SU-DHL-6 (cell line): ENCODE measurements around the gene EML4.

ENCODE experiments used
- H2AFZ ChIP-seq: fragments of 200-600 bp; sonication (generic); 2 replicates; pipeline ENCODE4 v1.6.1; 2014; ENCODE audit warnings: low read depth, mild to moderate bottlenecking, moderate library complexity, mixed read lengths, antibody characterized with exemption, low read length; ENCODE audit not compliant: severe bottlenecking
- H3F3A ChIP-seq: fragments of 200-600 bp; shearing (Covaris generic); 2 replicates; pipeline ENCODE4 v1.6.0; 2016; ENCODE audit warnings: antibody characterized with exemption, mild to moderate bottlenecking; ENCODE audit not compliant: insufficient read depth
- H3K27ac ChIP-seq: fragments of 200-600 bp; sonication (generic); 2 replicates; pipeline ENCODE4 v1.5.1; 2016; ENCODE audit warnings: low read depth, mild to moderate bottlenecking, low read length, moderate library complexity, mixed read lengths
- H3K27me3 ChIP-seq: fragments of 200-600 bp; sonication (generic), shearing (Covaris generic); 2 replicates; pipeline ENCODE4 v1.6.0; 2014; ENCODE audit warnings: mild to moderate bottlenecking, low read length
- H3K36me3 ChIP-seq: fragments of 200-600 bp; sonication (generic); 2 replicates; pipeline ENCODE4 v1.6.1; 2014; ENCODE audit warnings: mild to moderate bottlenecking, low read length, mixed read lengths
- H3K4me2 ChIP-seq: fragments of 300-600, 200-600 bp; shearing (Covaris generic), sonication (generic); 2 replicates; pipeline ENCODE4 v1.6.0; 2014; ENCODE audit warnings: low read length, low read depth, mild to moderate bottlenecking; ENCODE audit not compliant: poor library complexity, severe bottlenecking
- H3K4me3 ChIP-seq: fragments of 200-600 bp; sonication (generic); 2 replicates; pipeline ENCODE4 v1.5.1; 2014; ENCODE audit warnings: antibody characterized with exemption, low read length, mild to moderate bottlenecking, mixed read lengths; ENCODE audit not compliant: insufficient read depth, poor library complexity, severe bottlenecking
- H3K79me2 ChIP-seq: fragments of 200-600 bp; sonication (generic); 2 replicates; pipeline ENCODE4 v1.6.1; 2014; ENCODE audit warnings: mild to moderate bottlenecking, low read length, moderate library complexity; ENCODE audit not compliant: insufficient read depth
- H3K9ac ChIP-seq: fragments of 200-600 bp; sonication (generic); 2 replicates; pipeline ENCODE4 v1.7.0; 2014; ENCODE audit warnings: mild to moderate bottlenecking, low read length
- H3K9me2 ChIP-seq: fragments of 200-600 bp; sonication (generic); replicated peaks from 2 replicates; pipeline ENCODE4 v1.6.1; 2014; ENCODE audit warnings: low read length; ENCODE audit not compliant: insufficient read depth
- H3K9me3 ChIP-seq: fragments of 200-600 bp; sonication (generic); 2 replicates; pipeline ENCODE4 v1.6.1; 2014; ENCODE audit warnings: low read length, mixed read lengths; ENCODE audit not compliant: insufficient read depth
- H4K20me1 ChIP-seq: fragments of 200-600 bp; sonication (generic); 2 replicates; pipeline ENCODE4 v1.6.1; 2014; ENCODE audit warnings: low read depth, mild to moderate bottlenecking, antibody characterized with exemption, low read length, moderate library complexity, mixed read lengths
- EZH2phosphoT487 ChIP-seq: fragments of 200-600 bp; sonication (generic), shearing (Covaris generic); conservative IDR thresholded peaks from 2 replicates; pipeline ENCODE4 v1.6.1; 2018; ENCODE audit warnings: mild to moderate bottlenecking, antibody characterized with exemption, low read length, moderate library complexity, mixed read lengths
- TF ChIP-seq, protein P1 (sequence below): fragments of 200-600 bp; sonication (generic); IDR thresholded peaks from one replicate; pipeline ENCODE4 v1.5.1; 2017; ENCODE audit warnings: antibody characterized with exemption, mild to moderate bottlenecking, low read length, moderate library complexity; ENCODE audit not compliant: insufficient read depth, poor library complexity, severe bottlenecking

The EML4 gene

DNA sequence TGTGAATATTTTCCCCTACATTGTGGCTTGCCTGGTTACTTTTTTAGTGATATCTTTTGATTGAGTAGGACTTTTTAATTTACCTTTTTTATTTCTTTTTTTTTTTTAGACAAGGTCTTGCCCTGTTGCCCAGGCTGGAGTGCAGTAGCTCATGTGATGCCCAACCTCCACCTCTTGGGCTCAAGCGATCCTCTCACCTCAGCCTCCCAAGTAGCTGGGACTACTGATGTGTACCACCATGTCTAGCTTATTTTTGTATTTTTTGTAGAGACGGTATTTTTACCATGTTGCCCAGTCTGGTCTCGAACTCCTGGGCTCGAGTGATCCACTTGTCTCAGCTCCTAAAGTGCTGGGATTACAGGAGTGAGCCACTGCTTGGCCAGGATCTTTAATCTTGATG is 25.3 kb downstream of the EML4 start:
- Histone ChIP-seq H2AFZ (no peak overlapping the region), H3K9me3 (no peaks in the 10 kb centered on the region), H4K20me1 (peaks cover 7% of the 10 kb centered on the region; the same call in 1 of the 2 replicates), H3K36me3 (no peaks in the 10 kb centered on the region), H3K9ac (no peak overlapping the region), H3K4me2 (no peak overlapping the region), H3K4me3 (no peak overlapping the region), H3F3A (no peaks in the 10 kb centered on the region), H3K9me2 (no peaks in the 10 kb centered on the region), H3K27ac (no peak overlapping the region), H3K27me3 (no peaks in the 10 kb centered on the region), H3K79me2 (peaks cover 77% of the 10 kb centered on the region)
- TF ChIP-seq, protein P1, sequence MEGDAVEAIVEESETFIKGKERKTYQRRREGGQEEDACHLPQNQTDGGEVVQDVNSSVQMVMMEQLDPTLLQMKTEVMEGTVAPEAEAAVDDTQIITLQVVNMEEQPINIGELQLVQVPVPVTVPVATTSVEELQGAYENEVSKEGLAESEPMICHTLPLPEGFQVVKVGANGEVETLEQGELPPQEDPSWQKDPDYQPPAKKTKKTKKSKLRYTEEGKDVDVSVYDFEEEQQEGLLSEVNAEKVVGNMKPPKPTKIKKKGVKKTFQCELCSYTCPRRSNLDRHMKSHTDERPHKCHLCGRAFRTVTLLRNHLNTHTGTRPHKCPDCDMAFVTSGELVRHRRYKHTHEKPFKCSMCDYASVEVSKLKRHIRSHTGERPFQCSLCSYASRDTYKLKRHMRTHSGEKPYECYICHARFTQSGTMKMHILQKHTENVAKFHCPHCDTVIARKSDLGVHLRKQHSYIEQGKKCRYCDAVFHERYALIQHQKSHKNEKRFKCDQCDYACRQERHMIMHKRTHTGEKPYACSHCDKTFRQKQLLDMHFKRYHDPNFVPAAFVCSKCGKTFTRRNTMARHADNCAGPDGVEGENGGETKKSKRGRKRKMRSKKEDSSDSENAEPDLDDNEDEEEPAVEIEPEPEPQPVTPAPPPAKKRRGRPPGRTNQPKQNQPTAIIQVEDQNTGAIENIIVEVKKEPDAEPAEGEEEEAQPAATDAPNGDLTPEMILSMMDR = no peak
- TF ChIP-seq EZH2phosphoT487 = no peak

DNA sequence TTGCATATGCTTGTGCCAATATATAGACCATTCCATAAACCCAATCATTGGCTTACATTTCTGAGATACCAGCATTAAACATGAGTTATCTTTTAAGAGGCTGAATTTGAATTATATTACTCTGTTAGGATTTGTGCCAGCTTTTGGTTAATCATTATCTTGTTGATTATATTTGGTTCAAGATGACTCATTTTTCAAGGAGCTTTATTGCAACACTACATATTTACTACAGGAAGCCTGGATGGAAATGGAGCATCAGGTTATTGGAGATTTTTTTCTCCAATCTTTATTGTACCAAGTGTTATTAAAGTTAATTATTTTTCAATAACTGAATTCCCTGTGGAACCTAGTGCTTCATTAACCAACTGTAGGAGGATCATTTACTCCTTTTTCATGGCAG is 26.4 kb downstream of the EML4 start:
- Histone ChIP-seq H3K9me2 (no peaks in the 10 kb centered on the region), H3K79me2 (peaks cover 68% of the 10 kb centered on the region), H3K4me3 (no peak overlapping the region), H3K9ac (no peak overlapping the region), H3K27me3 (no peaks in the 10 kb centered on the region), H3K4me2 (no peak overlapping the region), H3K27ac (no peak overlapping the region), H3K36me3 (no peaks in the 10 kb centered on the region), H3K9me3 (no peaks in the 10 kb centered on the region), H3F3A (no peaks in the 10 kb centered on the region), H4K20me1 (peaks cover 7% of the 10 kb centered on the region; the same call in 1 of the 2 replicates), H2AFZ (no peak overlapping the region)
- no peak for TF ChIP-seq EZH2phosphoT487
- TF ChIP-seq, protein P1 = no peak

DNA sequence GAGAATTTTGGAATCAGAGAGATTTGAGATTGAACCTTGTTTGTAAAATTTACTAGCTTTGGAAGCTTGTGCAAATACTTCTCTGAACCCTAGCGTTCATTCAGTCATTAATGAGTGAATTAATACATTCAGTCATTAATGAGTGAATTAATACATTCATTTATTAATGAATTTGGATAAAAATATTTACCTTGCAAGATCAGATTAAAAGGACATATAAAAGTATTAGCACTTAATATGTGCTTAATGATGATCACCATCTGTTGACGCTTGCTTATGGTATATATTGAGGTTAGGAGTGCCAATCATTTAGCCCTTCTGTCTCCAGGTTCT is 26.9 kb downstream of the EML4 start:
- no peaks in the 10 kb centered on the region for H3K27me3 ChIP-seq
- H3K9ac ChIP-seq = no peak overlapping the region
- H3K36me3 ChIP-seq = no peaks in the 10 kb centered on the region
- no peak overlapping the region for H3K27ac ChIP-seq
- TF ChIP-seq, protein P1 = no peak
- TF ChIP-seq EZH2phosphoT487 = no peak
- H3K4me2 ChIP-seq = no peak overlapping the region
- no peak overlapping the region for H3K4me3 ChIP-seq
- peaks cover 7% of the 10 kb centered on the region; the same call in 1 of the 2 replicates for H4K20me1 ChIP-seq
- no peaks in the 10 kb centered on the region for H3K9me2 ChIP-seq
- H3K79me2 ChIP-seq = peaks cover 64% of the 10 kb centered on the region
- no peaks in the 10 kb centered on the region for H3F3A ChIP-seq
- no peaks in the 10 kb centered on the region for H3K9me3 ChIP-seq
- no peak overlapping the region for H2AFZ ChIP-seq
